SKM-1 (cell line): ENCODE results near the gene CAMTA1.
"Not testable (repeated sequence)": the region's sequence is repeated elsewhere in the genome, so short reads cannot be mapped to it uniquely, and the experiment has no call there.

Source experiments
- DNase-seq: peaks from one replicate; lab custom pipeline; 2025; ENCODE audit not compliant: unreplicated experiment; lab: John Stamatoyannopoulos, UW

The CAMTA1 gene

GRCh38 chr1:6904476-6905170 lies 119.4 kb downstream of the CAMTA1 start:
- no peak for DNase-seq

- no peak for DNase-seq
Observed at GRCh38 chr1:6905331-6905730, 120.1 kb downstream of the CAMTA1 start.

GRCh38 chr1:6905790-6906189 lies 120.5 kb downstream of the CAMTA1 start:
- no peak for DNase-seq

- DNase-seq, result no peak
Observed at GRCh38 chr1:6906783-6907182, 121.5 kb downstream of the CAMTA1 start.

- DNase-seq, result no peak
Observed at GRCh38 chr1:6907201-6907600, 121.9 kb downstream of the CAMTA1 start.

- no peak for DNase-seq
Observed at GRCh38 chr1:6907676-6908434, 122.6 kb downstream of the CAMTA1 start.

- no peak for DNase-seq
Observed at GRCh38 chr1:6909401-6909800, 124.1 kb downstream of the CAMTA1 start.

- no peak for DNase-seq
Observed at GRCh38 chr1:6909857-6910256, 124.6 kb downstream of the CAMTA1 start.

- no peak for DNase-seq
Observed at GRCh38 chr1:6911021-6911941, 126.0 kb downstream of the CAMTA1 start.

- no peak for DNase-seq
Observed at GRCh38 chr1:6911974-6912373, 126.7 kb downstream of the CAMTA1 start.

GRCh38 chr1:6912518-6912917 lies 127.3 kb downstream of the CAMTA1 start:
- no peak for DNase-seq

- no peak for DNase-seq
Observed at GRCh38 chr1:6913086-6913485, 127.8 kb downstream of the CAMTA1 start.

- DNase-seq, result no peak
Observed at GRCh38 chr1:6914706-6915105, 129.5 kb downstream of the CAMTA1 start.

- no peak for DNase-seq
Observed at GRCh38 chr1:6915999-6916565, 130.8 kb downstream of the CAMTA1 start.

- DNase-seq, result no peak
Observed at GRCh38 chr1:6917067-6917466, 131.8 kb downstream of the CAMTA1 start.

GRCh38 chr1:6918186-6918924 lies 133.1 kb downstream of the CAMTA1 start:
- no peak for DNase-seq

- no peak for DNase-seq
Observed at GRCh38 chr1:6918925-6919511, 133.8 kb downstream of the CAMTA1 start.

GRCh38 chr1:6921506-6921905 lies 136.3 kb downstream of the CAMTA1 start:
- DNase-seq, result not testable (repeated sequence)

GRCh38 chr1:6922096-6922931 lies 137.1 kb downstream of the CAMTA1 start:
- DNase-seq, result no peak
